ENCODE results near the gene UNCX. TPM values are rescaled to one million over a fixed set of nuclear protein-coding genes. Genes with fewer than 3 reads are reported as not detected.

The UNCX gene
- total RNA-seq, 1 experiment from 2014 or later, result not detected

GRCh38 chr7:1241603-1242255 lies 9.1 kb downstream of the UNCX start:
- Histone ChIP-seq H3K4me3 (ENCODE audit: insufficient read depth, low read depth, low read length) (no peak overlapping the region), H3K36me3 (replicated peaks; ENCODE audit: control insufficient read depth, insufficient read depth, low read length) (no peaks in the 10 kb centered on the region), H3K27me3 (ENCODE audit: control insufficient read depth, insufficient read depth, low read length) (peaks cover 100% of the 10 kb centered on the region)
- DNase-seq, result peak; percentile 82

DNA sequence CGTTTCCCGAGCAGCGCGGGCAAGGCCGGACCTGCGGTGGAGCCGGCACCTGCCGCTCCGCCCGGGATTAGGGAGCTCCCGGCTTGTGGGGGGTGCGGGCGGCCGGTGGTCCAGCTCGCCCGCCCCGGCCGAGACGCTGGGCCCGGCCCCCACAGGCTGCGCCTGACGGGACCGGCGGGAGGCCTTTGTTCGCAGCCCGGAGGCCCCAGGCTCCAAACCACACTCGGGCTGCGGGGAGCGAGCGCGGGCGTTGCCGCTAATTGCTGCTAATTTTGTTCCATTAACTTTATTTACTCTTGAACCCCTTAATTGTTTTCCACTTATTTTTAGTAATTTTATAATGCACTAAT lies 9.6 kb downstream of the UNCX start:
- peak; percentile 94 for DNase-seq
- H3K27me3 ChIP-seq (ENCODE audit: control insufficient read depth, insufficient read depth, low read length), result peaks cover 100% of the 10 kb centered on the region
- no peaks in the 10 kb centered on the region for H3K36me3 ChIP-seq (replicated peaks; ENCODE audit: control insufficient read depth, insufficient read depth, low read length)
- no peak overlapping the region for H3K4me3 ChIP-seq (ENCODE audit: insufficient read depth, low read depth, low read length)

GRCh38 chr7:1242606-1243289 lies 10.1 kb downstream of the UNCX start:
- peaks cover 100% of the 10 kb centered on the region for H3K27me3 ChIP-seq (ENCODE audit: control insufficient read depth, insufficient read depth, low read length)
- H3K4me3 ChIP-seq (ENCODE audit: insufficient read depth, low read depth, low read length), result no peak overlapping the region
- peak; percentile 85 for DNase-seq
- H3K36me3 ChIP-seq (replicated peaks; ENCODE audit: control insufficient read depth, insufficient read depth, low read length), result no peaks in the 10 kb centered on the region

DNA sequence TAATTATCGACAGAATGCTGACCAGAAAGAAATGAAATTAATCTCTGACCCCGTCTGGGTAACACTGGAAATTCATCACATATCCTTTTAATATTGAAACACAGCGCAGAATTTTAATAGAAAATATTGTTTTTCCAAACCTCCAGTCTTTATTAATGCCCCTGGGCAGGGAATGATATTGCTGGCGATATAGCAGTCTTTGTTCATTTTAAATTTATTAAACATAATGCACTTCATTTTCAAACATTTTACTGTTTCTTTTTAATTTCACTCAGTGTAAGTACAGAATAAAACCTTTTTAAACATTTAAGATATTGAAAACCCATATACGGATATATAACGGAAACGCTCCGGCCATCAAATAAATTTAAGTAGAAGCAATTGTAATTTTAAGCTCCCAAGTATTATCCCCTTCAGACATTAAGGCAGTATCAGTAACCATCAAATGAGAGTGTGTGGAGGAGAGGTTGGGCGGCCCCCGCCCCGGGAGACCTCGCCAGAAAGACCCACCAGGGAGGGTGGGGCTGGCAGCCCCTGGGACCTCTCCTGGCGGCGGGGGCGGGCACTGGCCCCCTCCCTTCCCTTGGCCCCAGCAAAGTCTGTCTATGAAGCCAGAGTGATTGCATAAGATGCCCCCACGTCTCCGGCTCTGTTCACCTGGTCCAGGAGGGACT lies 10.8 kb downstream of the UNCX start:
- no peak for DNase-seq
- peaks cover 99% of the 10 kb centered on the region for H3K27me3 ChIP-seq (ENCODE audit: control insufficient read depth, insufficient read depth, low read length)
- H3K4me3 ChIP-seq (ENCODE audit: insufficient read depth, low read depth, low read length), result no peak overlapping the region
- no peaks in the 10 kb centered on the region for H3K36me3 ChIP-seq (replicated peaks; ENCODE audit: control insufficient read depth, insufficient read depth, low read length)

- peak; percentile 75 for DNase-seq
- no peaks in the 10 kb centered on the region for H3K36me3 ChIP-seq (replicated peaks; ENCODE audit: control insufficient read depth, insufficient read depth, low read length)
- no peak overlapping the region for H3K4me3 ChIP-seq (ENCODE audit: insufficient read depth, low read depth, low read length)
- H3K27me3 ChIP-seq (ENCODE audit: control insufficient read depth, insufficient read depth, low read length), result peaks cover 98% of the 10 kb centered on the region
Observed at GRCh38 chr7:1243964-1244416, 11.3 kb downstream of the UNCX start.

DNA sequence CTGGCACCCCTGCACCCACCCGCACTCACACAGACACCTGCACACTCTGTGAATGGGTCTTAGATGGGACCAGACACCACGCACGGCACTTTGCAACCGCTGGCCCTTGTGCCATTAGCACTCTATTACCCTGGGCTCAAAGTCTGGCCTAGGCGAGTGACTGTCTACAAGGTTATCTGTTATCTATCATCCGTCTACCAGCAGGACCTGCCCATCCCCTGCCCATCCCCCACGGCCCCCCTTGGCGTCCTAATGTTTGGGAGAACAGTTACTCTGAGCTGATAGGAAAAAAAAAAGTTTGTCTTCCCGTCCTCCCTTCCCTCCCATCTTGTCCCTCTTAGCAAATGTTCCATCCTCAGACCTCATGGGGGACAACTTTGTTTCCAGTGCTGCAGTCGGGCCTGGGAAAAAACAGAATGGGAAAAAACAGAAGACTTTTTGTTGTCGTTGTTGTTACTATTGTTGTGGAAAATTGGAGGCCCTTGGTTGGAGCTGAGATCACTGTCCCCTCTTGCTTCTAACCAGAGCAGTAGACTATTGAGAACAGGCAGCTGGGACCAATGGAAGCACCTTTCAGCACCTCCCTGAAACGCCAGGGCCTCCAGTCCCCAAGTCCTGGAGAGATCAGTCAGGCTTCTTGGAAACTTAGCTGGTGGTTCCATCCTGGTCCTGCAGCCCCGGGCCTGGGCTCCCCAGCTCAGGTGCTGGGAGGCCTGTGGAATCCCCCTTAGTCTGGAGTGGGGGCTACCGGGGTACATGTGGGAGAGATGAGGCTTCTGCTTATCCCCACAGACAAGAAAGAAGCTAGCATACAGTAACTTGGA lies 12.2 kb downstream of the UNCX start:
- H3K4me3 ChIP-seq (ENCODE audit: insufficient read depth, low read depth, low read length), result no peak overlapping the region
- no peak for DNase-seq
- peaks cover 97% of the 10 kb centered on the region for H3K27me3 ChIP-seq (ENCODE audit: control insufficient read depth, insufficient read depth, low read length)
- no peaks in the 10 kb centered on the region for H3K36me3 ChIP-seq (replicated peaks; ENCODE audit: control insufficient read depth, insufficient read depth, low read length)

- H3K27me3 ChIP-seq (ENCODE audit: control insufficient read depth, insufficient read depth, low read length), result peaks cover 95% of the 10 kb centered on the region
- no peak overlapping the region for H3K4me3 ChIP-seq (ENCODE audit: insufficient read depth, low read depth, low read length)
- H3K36me3 ChIP-seq (replicated peaks; ENCODE audit: control insufficient read depth, insufficient read depth, low read length), result no peaks in the 10 kb centered on the region
- no peak for DNase-seq
Observed at GRCh38 chr7:1245524-1246050, 12.9 kb downstream of the UNCX start.

- H3K36me3 ChIP-seq (replicated peaks; ENCODE audit: control insufficient read depth, insufficient read depth, low read length), result no peaks in the 10 kb centered on the region
- DNase-seq, result peak; percentile 80
- H3K27me3 ChIP-seq (ENCODE audit: control insufficient read depth, insufficient read depth, low read length), result peaks cover 92% of the 10 kb centered on the region
- H3K4me3 ChIP-seq (ENCODE audit: insufficient read depth, low read depth, low read length), result no peak overlapping the region
Observed at GRCh38 chr7:1246160-1246870, 13.6 kb downstream of the UNCX start.

GRCh38 chr7:1246871-1247526 lies 14.3 kb downstream of the UNCX start:
- Histone ChIP-seq H3K27me3 (ENCODE audit: control insufficient read depth, insufficient read depth, low read length) (peaks cover 86% of the 10 kb centered on the region), H3K4me3 (ENCODE audit: insufficient read depth, low read depth, low read length) (no peak overlapping the region), H3K36me3 (replicated peaks; ENCODE audit: control insufficient read depth, insufficient read depth, low read length) (no peaks in the 10 kb centered on the region)
- DNase-seq, result peak; percentile 84

DNA sequence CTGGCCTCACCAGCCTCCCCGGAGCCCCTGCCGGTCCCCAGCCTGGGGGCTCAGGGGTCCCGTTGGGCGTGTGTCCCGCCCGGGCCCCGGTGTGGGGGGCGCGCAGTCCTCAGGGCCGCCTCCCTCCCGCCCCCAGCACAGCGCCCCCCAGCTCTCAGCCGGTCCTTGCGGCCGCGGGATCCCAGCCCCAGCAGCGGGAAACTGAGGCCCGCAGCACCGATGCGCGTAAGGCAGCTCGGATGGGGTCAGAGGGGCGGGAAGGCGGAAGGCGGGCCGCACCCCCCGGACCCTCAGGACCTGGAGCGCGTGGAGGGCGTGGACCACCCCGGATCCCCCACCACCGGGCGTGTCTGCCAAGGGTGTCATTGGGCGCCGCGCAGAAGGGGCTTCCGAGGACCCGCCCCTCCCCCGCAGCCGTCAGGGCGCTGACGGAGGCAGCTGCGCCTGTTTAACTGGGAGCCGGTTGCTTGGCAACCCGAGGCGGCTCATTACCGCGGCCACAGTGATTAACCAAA lies 14.9 kb downstream of the UNCX start:
- Histone ChIP-seq H3K27me3 (ENCODE audit: control insufficient read depth, insufficient read depth, low read length) (peaks cover 80% of the 10 kb centered on the region), H3K4me3 (ENCODE audit: insufficient read depth, low read depth, low read length) (no peak overlapping the region), H3K36me3 (replicated peaks; ENCODE audit: control insufficient read depth, insufficient read depth, low read length) (no peaks in the 10 kb centered on the region)
- peak; percentile 93 for DNase-seq

DNA sequence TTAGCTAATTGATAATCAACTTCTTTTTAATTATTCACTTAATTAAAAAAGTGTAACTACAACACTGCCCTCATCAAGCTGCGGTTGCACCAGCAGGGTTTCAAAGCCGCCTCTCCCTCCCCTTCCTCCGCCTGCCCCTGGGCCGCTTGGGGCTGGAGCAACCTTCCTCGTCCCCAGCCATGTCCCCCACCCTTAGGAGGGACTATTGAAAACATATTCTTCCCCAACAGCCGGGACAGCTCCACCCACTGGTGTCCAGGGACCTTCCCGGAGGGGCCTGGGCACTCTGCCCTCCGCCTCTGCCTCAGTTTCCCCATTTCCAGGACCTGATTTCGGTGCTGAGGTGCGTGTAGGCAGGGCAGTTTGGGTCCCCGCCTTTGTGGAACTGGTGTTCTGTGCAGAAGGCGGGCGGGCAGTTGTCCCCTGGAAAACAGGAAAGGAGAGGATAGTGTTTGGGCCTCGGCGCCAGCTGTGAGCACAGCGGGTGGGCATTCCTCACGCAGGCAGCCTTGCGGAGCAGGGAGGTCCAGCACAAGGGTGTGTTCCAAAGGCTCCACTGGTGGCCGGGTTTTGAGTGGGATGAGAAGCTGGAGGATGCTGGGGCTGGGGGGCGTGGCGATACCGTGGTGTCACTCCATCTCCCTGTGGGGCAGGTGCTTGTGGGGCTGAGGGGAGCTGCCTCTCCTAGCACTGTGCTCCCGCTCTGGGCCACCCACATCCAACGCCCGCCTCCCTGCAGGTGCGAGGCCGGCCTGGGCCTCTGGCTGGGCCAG lies 15.7 kb downstream of the UNCX start:
- H3K4me3 ChIP-seq (ENCODE audit: insufficient read depth, low read depth, low read length), result no peak overlapping the region
- H3K27me3 ChIP-seq (ENCODE audit: control insufficient read depth, insufficient read depth, low read length), result peaks cover 72% of the 10 kb centered on the region
- peak; percentile 90 for DNase-seq
- no peaks in the 10 kb centered on the region for H3K36me3 ChIP-seq (replicated peaks; ENCODE audit: control insufficient read depth, insufficient read depth, low read length)

DNA sequence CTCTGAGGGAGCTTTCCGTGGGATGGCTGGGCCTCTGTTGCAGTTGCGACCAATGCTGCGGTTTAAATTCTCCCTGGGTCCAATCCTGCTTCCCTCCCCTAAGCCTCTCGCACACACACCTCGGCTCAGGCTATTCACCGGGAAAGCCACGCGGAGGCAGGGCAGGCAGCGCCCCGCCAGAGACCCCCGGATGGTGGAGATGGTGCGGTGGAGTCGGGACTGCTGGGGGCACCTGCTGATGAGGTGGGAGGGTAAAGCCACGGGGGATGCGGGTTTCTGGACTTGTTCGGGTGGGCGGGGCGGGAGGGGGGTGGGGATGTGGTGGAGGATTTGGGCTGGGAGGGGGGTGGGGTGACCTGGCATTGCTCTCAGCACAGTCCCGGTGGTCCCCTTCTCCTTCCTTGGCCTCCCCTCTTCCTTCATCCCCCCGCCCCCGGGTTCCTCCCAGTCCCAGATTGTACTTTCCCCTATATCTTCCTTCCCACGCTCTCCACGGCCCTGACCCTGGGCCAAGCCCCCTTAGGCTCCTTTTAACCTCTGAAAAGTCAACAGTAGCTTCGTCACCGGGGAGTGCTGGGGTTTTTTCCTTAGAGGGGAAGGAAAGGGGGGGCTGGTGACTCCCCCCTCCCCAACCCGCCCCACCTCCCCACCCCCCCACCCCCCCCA lies 16.4 kb downstream of the UNCX start:
- no peak overlapping the region for H3K4me3 ChIP-seq (ENCODE audit: insufficient read depth, low read depth, low read length)
- H3K36me3 ChIP-seq (replicated peaks; ENCODE audit: control insufficient read depth, insufficient read depth, low read length), result no peaks in the 10 kb centered on the region
- peaks cover 65% of the 10 kb centered on the region for H3K27me3 ChIP-seq (ENCODE audit: control insufficient read depth, insufficient read depth, low read length)
- peak; percentile 88 for DNase-seq

Data from H7 (cell line).